Ishikawa (cell line): Measurements from ENCODE around the gene TFF1.

Experiments used
- CEBPB ChIP-seq: IDR thresholded peaks from 2 replicates; pipeline ENCODE4 v1.6.1; 2012
- CREB1 ChIP-seq: IDR thresholded peaks from 2 replicates; pipeline ENCODE4 v1.6.1; 2012; ENCODE audit warnings: low read depth
- EGR1 ChIP-seq: IDR thresholded peaks from 2 replicates; pipeline ENCODE4 v1.6.1; 2012
- EP300 ChIP-seq: IDR thresholded peaks from 2 replicates; pipeline ENCODE4 v1.6.1; 2012; ENCODE audit warnings: borderline replicate concordance
- FOXM1 ChIP-seq: IDR thresholded peaks from 2 replicates; pipeline ENCODE4 v1.6.1; 2012; ENCODE audit warnings: low read depth, borderline replicate concordance
- NFIC ChIP-seq: IDR thresholded peaks from 2 replicates; pipeline ENCODE4 v1.6.1; 2012
- RAD21 ChIP-seq: IDR thresholded peaks from 2 replicates; pipeline ENCODE4 v1.6.1; 2012; ENCODE audit warnings: low read depth
- REST ChIP-seq: IDR thresholded peaks from 2 replicates; pipeline ENCODE4 v1.6.1; 2012; ENCODE audit warnings: low read depth, mild to moderate bottlenecking
- TAF1 ChIP-seq: IDR thresholded peaks from 2 replicates; pipeline ENCODE4 v1.6.1; 2012; ENCODE audit warnings: low read depth, mild to moderate bottlenecking
- TCF12 ChIP-seq: IDR thresholded peaks from 2 replicates; pipeline ENCODE4 v1.6.1; 2012; ENCODE audit warnings: low read depth
- TEAD4 ChIP-seq: IDR thresholded peaks from 2 replicates; pipeline ENCODE4 v1.6.1; 2012
- USF1 ChIP-seq: IDR thresholded peaks from 2 replicates; pipeline ENCODE4 v1.6.1; 2012
- YY1 ChIP-seq: IDR thresholded peaks from 2 replicates; pipeline ENCODE4 v1.6.1; 2012; ENCODE audit warnings: low read depth
- ZBTB7A ChIP-seq: IDR thresholded peaks from 2 replicates; pipeline ENCODE4 v1.6.1; 2012; ENCODE audit warnings: low read depth
- TF ChIP-seq, protein P1 (sequence below): IDR thresholded peaks from 2 replicates; pipeline ENCODE4 v1.6.1; 2012

Gene TFF1

GRCh38 chr21:42385619-42386018 is 19.3 kb upstream of the TFF1 start:
- TF ChIP-seq CREB1 = no peak
- TF ChIP-seq REST = no peak
- no peak for TF ChIP-seq YY1
- no peak for TF ChIP-seq USF1
- no peak for TF ChIP-seq EP300
- TF ChIP-seq ZBTB7A = no peak
- TF ChIP-seq EGR1 = no peak
- TF ChIP-seq FOXM1 = no peak
- no peak for TF ChIP-seq NFIC
- no peak for TF ChIP-seq CEBPB
- TF ChIP-seq TAF1 = no peak
- no peak for TF ChIP-seq TEAD4
- TF ChIP-seq RAD21 = no peak
- no peak for TF ChIP-seq TCF12
- TF ChIP-seq, protein P1, sequence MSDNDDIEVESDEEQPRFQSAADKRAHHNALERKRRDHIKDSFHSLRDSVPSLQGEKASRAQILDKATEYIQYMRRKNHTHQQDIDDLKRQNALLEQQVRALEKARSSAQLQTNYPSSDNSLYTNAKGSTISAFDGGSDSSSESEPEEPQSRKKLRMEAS = no peak

DNA sequence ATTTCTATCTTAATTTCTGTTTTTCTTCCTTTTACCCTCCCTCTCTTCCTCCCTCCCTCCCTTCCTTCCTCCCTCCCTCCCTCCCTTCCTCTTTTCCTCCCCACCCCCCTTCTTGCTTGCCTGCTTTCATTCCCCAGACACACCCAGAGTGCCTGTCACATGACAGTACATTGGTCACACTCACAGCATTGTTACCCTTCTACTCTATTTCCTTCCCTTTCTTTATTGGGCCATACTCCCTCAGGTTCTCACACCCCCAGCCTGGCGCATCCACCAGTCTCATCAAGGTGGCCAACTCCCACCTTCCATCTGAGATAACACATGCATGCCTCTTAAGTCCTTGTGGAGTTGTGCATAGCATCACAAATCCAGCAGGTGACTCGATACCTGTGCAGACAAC is 18.7 kb upstream of the TFF1 start:
- TF ChIP-seq USF1 = peak; percentile 40; the same call in 1 of the 2 replicates
- TF ChIP-seq TAF1 = no peak
- TF ChIP-seq, protein P1 = no peak
- no peak for TF ChIP-seq FOXM1

- no peak for TF ChIP-seq RAD21
- TF ChIP-seq, protein P1 = no peak
- TF ChIP-seq EP300 = no peak
- TF ChIP-seq EGR1 = no peak
- no peak for TF ChIP-seq REST
- TF ChIP-seq TAF1 = no peak
- no peak for TF ChIP-seq CREB1
- TF ChIP-seq ZBTB7A = no peak
- TF ChIP-seq YY1 = no peak
- TF ChIP-seq FOXM1 = no peak
- no peak for TF ChIP-seq NFIC
- TF ChIP-seq CEBPB = no peak
- no peak for TF ChIP-seq USF1
These were observed 18.0 kb upstream of the TFF1 start for GRCh38 chr21:42384156-42384945.

GRCh38 chr21:42383331-42383730 is 17.0 kb upstream of the TFF1 start:
- TF ChIP-seq ZBTB7A = no peak
- no peak for TF ChIP-seq CREB1
- TF ChIP-seq, protein P1 = no peak
- TF ChIP-seq TAF1 = no peak
- no peak for TF ChIP-seq NFIC
- no peak for TF ChIP-seq REST
- no peak for TF ChIP-seq FOXM1
- no peak for TF ChIP-seq CEBPB
- no peak for TF ChIP-seq EGR1
- no peak for TF ChIP-seq TEAD4
- TF ChIP-seq YY1 = no peak
- no peak for TF ChIP-seq USF1
- no peak for TF ChIP-seq EP300
- no peak for TF ChIP-seq RAD21
- TF ChIP-seq TCF12 = no peak
